ENCODE data around the gene NKX2-2. TPM values are rescaled to one million over a fixed set of nuclear protein-coding genes. Genes with fewer than 3 reads are reported as not detected.

NKX2-2 gene
- total RNA-seq, 2 experiments from 2014 or later, result not detected

DNA sequence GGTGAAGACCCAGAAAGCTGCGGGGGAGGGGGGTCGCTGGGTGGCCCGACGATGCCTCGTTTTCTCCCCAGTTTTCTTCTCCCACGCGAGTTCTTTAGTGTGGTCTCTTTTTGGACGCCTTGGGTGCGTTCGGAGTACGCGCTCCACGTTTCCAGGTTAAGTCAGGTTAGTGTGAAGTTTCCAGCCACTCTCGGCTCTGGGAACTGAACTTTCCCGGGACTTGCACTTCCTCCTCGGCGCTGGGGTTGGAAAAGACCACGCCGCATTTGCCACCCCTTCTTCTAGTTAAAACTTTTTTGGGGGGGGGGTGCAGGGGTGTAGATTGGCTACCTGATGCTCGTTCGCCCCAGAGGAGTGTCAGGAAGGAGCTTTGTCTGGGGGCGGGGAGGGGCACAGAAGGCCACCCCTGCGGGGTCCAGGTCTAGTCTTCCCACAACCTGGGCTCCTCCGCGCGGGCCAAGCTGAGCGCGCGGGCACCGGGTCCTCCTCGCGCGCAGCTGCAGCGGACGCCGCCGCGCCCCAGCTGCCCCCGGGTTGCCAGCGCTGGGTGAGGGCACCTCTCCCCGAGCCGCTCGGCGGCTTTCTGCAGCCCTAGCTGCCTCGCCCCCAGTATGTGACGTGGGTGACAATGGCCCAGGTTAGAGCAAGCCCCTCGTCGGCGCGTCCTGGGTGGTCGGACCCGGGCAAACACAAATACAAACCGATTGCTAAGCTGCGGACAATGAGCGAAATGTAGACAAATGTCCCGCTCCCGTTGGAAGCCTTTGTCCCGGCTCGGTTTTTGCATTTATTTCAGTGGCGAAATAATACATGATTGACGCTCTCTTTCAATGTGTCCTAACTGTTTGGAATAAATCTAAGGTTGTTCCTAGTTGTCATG, 1.7 kb upstream of the NKX2-2 start:
- no peak for DNase-seq
- Mint-ChIP-seq H3K4me3 (no peak overlapping the region), H3K4me1 (peaks cover 26% of the 10 kb centered on the region), H3K36me3 (no peaks in the 10 kb centered on the region), H3K27me3 (peaks cover 96% of the 10 kb centered on the region), H3K27ac (no peak overlapping the region), H3K9me3 (no peaks in the 10 kb centered on the region)

DNA sequence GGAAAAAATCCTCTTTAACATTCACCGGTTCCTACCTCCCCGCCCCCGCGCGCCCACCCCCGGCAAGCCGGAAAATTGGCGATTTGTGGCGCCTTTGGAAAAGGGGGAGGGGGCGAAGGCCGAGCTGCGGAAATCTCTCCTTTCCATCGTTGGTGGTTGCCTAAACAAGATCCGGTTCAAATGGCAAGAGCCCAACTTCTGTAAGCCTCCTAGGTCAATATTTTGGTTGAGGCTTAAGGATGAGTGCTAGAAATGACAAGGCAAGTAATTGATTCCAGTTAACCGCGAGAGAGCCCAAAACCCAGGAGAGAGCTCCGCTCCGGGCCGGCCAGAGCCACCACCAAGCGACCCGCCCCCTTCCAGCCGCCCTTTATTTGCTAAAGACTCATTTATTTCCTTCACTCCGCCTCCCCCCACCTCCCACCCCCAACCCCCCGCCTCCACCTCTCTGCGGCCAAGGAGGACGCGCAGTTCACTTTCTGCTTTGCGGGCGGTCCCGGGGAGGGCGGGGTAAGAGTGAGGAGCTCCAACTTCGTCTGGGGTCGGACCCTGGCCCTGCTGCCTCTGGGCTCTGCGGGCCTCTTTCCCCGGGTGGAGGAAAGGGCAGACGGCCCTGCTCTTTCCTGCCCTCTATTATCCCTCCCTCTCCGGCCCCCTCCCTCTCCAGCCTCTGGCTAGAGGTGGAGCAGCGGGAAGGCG, 838 bp upstream of the NKX2-2 start:
- H3K4me1 Mint-ChIP-seq, result peaks cover 28% of the 10 kb centered on the region
- peaks cover 96% of the 10 kb centered on the region for H3K27me3 Mint-ChIP-seq
- no peaks in the 10 kb centered on the region for H3K9me3 Mint-ChIP-seq
- no peak overlapping the region for H3K27ac Mint-ChIP-seq
- no peak for DNase-seq
- H3K4me3 Mint-ChIP-seq, result no peak overlapping the region
- H3K36me3 Mint-ChIP-seq, result no peaks in the 10 kb centered on the region

DNA sequence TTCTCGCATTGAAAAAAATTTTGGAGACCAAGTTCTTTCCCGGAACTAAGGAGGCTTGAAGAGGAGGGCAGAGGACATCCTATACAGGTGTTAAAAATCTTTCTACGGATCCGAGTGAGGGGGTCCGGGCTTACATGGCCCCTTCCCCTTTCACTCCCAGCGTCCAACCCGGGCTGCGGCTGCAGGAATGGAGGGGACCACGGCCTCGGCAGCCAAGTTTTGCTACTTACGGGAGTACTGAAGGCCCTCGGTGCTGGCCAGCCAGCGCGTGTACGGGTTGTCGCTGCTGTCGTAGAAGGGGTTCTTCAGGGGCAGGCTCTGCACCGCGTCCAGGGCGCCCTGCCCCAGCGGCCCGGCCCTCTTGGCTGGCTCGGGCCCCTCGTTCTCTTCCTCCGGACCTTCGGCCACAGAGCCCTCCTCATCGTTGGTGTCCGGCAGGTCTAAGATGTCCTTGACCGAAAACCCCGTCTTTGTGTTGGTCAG, 642 bp downstream of the NKX2-2 start:
- Mint-ChIP-seq H3K36me3 (no peaks in the 10 kb centered on the region), H3K4me1 (peaks cover 25% of the 10 kb centered on the region), H3K9me3 (no peaks in the 10 kb centered on the region), H3K4me3 (peak overlapping the region; percentile 14), H3K27me3 (peaks cover 96% of the 10 kb centered on the region), H3K27ac (no peak overlapping the region)
- DNase-seq, result no peak

DNA sequence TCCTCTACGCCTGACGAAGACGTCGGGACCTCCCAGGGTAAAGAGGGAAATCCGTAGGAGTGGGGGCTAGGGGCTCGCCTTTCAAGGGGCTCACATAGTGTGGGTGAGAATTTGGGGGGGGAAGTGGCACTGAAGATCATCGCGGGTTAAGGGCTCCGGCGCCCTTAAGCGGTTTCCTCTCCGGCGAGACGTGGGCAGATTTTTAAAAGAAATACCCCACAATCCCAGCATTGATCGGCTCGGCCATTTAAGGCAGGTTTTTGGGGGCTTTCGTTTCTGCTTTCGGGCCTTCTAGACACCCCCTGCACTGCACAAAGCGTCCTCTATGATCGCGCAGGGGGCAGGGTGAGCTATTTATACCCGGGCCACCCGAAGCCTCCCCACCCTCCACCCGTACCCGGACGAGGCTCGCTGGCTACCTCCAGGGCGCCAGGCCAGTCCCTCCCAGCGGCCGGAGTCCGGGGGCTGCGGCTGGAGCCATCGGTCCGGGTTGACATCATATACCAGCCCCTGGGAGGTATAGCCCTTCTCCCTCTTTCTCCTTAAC, 1.2 kb downstream of the NKX2-2 start:
- H3K4me3 Mint-ChIP-seq, result no peak overlapping the region
- DNase-seq, result no peak
- H3K27ac Mint-ChIP-seq, result no peak overlapping the region
- H3K27me3 Mint-ChIP-seq, result peaks cover 96% of the 10 kb centered on the region
- no peaks in the 10 kb centered on the region for H3K9me3 Mint-ChIP-seq
- peaks cover 24% of the 10 kb centered on the region for H3K4me1 Mint-ChIP-seq
- H3K36me3 Mint-ChIP-seq, result no peaks in the 10 kb centered on the region

DNA sequence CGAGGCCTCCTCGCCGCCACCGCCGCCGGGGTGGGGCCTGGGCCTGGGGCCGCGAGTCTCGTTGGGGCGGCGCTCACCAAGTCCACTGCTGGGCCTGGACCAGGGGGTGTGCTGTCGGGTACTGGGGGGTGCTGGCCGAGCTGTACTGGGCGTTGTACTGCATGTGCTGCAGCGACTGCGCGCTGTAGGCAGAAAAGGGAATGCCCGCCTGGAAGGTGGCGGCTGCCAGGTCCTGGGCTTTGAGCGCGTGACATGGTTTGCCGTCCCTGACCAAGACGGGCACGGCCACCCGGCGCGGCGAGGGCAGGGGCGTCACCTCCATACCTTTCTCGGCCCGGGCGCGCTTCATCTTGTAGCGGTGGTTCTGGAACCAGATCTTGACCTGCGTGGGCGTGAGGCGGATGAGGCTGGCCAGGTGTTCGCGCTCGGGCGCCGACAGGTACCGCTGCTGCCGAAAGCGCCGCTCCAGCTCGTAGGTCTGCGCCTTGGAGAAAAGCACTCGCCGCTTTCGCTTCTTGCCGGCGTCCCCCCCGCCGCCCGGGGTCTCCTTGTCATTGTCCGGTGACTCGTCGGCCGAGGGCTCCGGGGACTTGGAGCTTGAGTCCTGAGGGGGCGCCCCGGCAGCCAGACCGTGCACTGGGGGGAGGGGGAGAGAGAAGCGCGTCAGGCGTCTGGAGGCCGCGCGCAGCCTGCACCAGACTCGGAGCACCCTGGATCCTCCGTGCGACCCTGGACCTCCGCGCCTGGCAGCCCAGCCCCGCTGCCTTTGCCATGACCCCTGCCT, 1.8 kb downstream of the NKX2-2 start:
- DNase-seq, result no peak
- peaks cover 96% of the 10 kb centered on the region for H3K27me3 Mint-ChIP-seq
- H3K4me1 Mint-ChIP-seq, result peaks cover 28% of the 10 kb centered on the region
- no peaks in the 10 kb centered on the region for H3K36me3 Mint-ChIP-seq
- H3K27ac Mint-ChIP-seq, result no peak overlapping the region
- H3K9me3 Mint-ChIP-seq, result no peaks in the 10 kb centered on the region
- peak overlapping the region; percentile 34 for H3K4me3 Mint-ChIP-seq

DNA sequence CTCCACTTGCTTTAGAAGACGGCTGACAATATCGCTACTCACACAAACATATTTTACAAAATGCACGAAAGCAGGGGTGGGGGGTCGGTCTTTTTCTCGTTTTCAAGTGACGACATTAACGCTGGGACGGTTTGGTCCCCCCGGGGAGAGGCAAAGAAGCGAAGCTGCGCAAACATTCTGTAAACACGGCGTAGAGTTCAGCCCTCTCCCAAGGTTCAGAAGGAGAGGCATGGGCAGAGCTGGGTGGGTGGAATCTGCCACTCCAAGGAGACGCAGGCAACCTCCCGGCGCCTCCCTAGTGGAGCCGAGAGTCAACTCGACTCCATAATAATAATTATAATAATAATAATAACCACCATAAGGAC, 2.4 kb downstream of the NKX2-2 start:
- H3K9me3 Mint-ChIP-seq, result no peaks in the 10 kb centered on the region
- H3K4me1 Mint-ChIP-seq, result peaks cover 31% of the 10 kb centered on the region
- peak overlapping the region; percentile 29 for H3K4me3 Mint-ChIP-seq
- no peak overlapping the region for H3K27ac Mint-ChIP-seq
- H3K27me3 Mint-ChIP-seq, result peaks cover 96% of the 10 kb centered on the region
- H3K36me3 Mint-ChIP-seq, result no peaks in the 10 kb centered on the region
- no peak for DNase-seq

DNA sequence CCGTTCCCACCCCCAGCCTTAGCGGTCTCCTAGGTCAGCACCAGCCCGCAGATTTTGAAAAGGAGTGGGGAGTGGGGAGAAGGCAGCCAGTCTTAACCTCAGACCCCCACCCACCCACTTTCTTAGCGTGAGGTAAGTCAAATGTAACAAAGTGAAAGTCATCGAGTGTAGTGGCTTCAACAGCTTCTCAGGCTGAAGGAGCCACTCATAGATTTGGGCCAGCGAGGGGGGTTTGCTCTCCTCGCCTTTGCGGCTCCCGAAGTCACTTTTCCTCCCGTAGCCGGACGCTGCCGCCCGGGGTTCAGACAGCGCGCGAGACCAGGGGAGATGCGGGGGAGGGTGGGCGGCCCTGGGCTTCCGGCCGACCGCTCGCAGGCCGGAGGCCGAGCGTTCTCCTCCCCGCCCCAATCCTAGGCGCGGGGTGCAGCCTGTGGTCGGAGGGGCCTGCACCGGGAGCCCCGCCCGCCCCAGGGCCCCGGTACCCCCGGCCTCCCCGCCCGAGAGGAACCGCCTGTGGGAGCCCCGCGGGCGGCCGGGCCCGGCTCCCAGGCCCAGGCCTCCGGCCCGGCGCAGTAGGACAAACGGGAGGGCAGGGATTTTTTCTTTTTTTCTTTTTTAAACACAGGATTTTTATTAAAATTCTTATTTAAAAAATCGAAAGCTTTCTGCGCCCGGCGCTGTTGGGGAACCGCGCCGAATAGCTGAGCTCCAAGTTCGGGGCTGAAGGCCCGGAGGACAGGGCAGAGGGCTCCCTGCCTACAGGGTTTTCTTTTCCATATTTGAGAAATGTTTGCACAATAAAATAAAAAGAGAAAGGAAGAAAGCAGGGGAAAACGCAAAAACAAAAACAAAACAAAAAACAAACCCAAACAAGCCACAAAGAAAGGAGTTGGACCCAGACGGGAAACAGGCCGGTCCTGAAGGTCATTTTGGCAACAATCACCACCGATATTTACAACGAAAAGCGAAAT, 3.2 kb downstream of the NKX2-2 start:
- Mint-ChIP-seq H3K4me3 (peak overlapping the region; percentile 67), H3K27ac (no peak overlapping the region), H3K27me3 (peaks cover 91% of the 10 kb centered on the region), H3K4me1 (peaks cover 28% of the 10 kb centered on the region), H3K9me3 (no peaks in the 10 kb centered on the region), H3K36me3 (no peaks in the 10 kb centered on the region)
- no peak for DNase-seq

DNA sequence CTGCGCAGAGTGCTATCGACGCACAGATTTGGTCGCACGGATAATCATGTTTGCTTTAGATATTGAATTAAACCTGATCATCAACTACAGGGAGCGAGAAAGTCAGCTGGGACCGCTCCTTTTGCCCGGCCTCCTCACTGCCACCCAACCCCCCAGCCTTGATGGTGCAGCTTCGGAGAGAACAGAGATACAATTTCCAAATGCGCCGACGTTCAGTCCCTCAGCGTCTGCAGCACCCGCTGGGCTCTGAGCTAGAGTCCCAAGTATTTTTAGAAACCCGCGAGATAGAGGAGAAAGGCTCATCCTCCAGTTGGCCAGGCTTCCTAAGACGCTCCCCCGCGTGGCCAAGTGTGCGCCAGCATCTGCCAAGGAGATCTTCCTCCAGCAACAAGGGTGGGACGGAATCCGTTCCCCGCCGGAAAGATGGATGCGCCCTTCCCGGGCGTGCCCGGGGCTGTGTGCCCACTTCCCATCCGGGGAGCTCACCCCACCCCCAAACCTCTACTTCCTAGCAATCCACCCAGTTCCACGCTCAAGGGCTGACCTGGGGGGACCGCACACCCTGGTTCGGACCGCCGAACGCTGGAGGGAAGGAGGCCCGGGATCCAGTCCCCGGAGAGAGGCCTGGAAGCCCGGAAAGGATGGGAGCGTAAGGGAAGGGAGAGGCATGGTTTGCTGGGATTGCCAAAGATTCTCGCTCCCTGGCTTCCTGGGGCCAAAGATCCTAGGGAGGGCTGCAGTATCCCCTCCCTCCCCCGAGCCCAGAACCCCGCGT, 4.1 kb downstream of the NKX2-2 start:
- Mint-ChIP-seq H3K27ac (no peak overlapping the region), H3K36me3 (no peaks in the 10 kb centered on the region), H3K4me3 (peak overlapping the region; percentile 67), H3K9me3 (no peaks in the 10 kb centered on the region), H3K4me1 (peaks cover 30% of the 10 kb centered on the region), H3K27me3 (peaks cover 90% of the 10 kb centered on the region)
- DNase-seq, result no peak

DNA sequence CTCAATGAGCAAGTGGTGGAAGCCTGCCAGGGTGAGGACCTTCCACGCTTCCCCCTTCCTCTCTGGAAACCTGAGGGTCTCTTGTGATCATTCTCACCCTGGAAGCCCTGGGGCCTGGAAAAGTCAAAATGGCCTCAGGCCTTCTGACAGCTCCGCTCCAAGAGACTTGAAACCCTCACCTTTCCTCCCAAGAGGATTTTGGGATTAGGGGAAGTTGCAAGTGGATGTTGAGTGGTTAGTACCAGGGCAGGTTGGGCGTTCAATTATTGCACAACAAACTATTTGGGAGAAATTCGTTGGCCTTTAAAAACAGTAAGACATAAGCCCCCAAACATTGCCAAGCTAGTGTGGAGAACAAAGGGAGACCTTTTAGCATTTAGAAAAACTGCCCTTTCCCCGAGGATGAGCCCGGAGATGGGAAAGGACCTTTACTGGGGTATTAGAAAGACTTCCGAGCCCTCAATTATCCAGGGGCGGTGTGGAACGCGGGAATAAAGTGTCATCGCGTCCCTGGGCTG, 4.7 kb downstream of the NKX2-2 start:
- H3K27ac Mint-ChIP-seq, result no peak overlapping the region
- peaks cover 28% of the 10 kb centered on the region for H3K4me1 Mint-ChIP-seq
- no peaks in the 10 kb centered on the region for H3K36me3 Mint-ChIP-seq
- H3K9me3 Mint-ChIP-seq, result no peaks in the 10 kb centered on the region
- no peak for DNase-seq
- H3K4me3 Mint-ChIP-seq, result no peak overlapping the region
- H3K27me3 Mint-ChIP-seq, result peaks cover 87% of the 10 kb centered on the region

DNA sequence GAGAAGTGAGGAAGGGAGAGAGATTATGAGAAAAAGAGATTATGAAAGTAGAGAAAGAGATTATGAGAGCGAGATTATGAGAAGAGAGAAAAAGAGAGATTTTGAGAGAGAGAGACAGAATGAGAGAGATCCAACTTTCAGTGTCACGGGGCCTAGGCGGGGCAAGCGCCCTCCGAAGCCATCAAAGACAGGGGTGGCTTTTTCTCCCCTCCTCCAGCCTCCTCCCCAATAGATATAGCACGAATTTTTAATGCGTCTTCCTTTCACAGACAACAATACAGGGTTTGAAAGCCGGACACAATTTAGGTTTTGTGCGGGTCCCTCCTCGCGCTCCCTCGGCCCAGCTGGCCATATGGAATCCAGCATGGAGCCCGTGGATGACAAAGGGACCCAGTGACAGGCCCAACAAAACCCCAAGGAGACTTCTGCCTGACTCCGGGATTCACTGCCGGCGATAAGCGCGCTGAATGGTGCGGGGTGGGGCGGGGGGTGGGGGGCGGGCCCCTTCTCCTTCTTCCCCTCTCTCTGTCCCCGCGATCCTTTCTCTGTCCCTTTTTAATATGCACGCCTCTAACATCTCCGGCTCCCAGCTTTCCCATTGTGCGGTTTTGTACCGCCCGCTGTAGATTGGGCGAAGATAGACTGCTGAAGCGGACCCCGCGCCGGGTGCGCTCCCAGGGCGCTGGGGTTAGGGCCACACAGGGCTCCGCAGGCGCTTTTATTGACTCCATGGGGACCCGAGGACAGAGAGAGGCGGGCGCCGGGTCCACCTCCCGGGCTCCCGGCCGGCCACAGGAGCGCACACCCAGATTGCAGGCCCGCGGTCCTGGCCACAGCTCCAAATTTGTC, 5.4 kb downstream of the NKX2-2 start:
- H3K27me3 Mint-ChIP-seq, result peaks cover 83% of the 10 kb centered on the region
- H3K36me3 Mint-ChIP-seq, result no peaks in the 10 kb centered on the region
- H3K4me1 Mint-ChIP-seq, result peaks cover 28% of the 10 kb centered on the region
- no peak overlapping the region for H3K27ac Mint-ChIP-seq
- no peak overlapping the region for H3K4me3 Mint-ChIP-seq
- DNase-seq, result no peak
- no peaks in the 10 kb centered on the region for H3K9me3 Mint-ChIP-seq

DNA sequence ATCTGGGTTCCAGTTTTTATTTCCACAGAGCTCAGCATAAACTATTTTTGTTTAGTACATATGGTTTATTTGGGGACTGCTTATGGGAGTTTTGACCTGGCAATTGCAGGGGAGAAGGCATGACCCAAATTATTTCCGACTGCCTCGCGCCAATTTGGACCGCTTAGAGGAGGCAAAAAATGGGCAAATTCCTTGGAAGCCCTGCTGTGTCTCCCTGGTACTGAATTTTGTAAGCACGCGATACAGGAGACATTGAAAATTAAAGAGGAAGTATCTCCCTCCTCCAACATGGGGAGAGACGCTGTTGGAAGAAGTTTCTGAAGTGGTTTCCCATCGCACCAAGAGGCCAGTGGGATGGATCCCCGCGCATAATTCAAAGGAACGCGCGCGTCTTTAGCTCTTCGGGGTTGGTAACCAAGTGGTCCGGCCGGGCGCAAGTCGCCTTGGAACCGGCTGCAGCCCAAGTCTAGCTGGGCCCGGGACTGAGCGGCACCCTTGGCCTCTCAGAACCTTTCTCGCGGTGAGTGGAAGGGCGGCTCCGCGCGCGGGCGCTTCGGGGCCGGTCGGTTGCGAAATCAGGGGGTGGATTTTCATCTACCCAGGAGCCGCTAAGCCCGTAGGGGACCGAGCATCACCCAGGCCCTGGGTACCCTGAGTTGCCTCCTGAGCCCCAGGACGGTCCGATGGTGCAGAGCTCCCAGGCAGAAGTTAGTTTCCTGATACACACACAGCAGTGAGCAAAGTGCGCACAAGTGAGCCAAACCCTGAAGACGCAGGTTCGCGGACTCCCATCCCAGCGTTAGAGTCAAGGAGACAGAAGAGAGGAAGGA, 6.2 kb downstream of the NKX2-2 start:
- Mint-ChIP-seq H3K9me3 (no peaks in the 10 kb centered on the region), H3K4me1 (peaks cover 29% of the 10 kb centered on the region), H3K27ac (no peak overlapping the region), H3K36me3 (no peaks in the 10 kb centered on the region), H3K27me3 (peaks cover 77% of the 10 kb centered on the region), H3K4me3 (no peak overlapping the region)
- DNase-seq, result no peak
